Panc1 (cell line): ENCODE measurements around the gene C5orf63. TPM values are rescaled to one million over a fixed set of nuclear protein-coding genes. Genes with fewer than 3 reads are reported as not detected.

ENCODE experiments used
- ATAC-seq: fragments of 200-7000 bp; cut with Tn5 transposase; 2 replicates; pipeline ENCODE4 v1.9.1; 2020; ENCODE audit warnings: mild to moderate bottlenecking, moderate library complexity
- BruUV-seq: library from RNA; stranded (reverse); fragments of 400-500 nt; replicated peaks from 2 replicates; lab custom pipeline; 2021; lab: Mats Ljungman, UMichigan
- CTCF ChIA-PET: fragments of 300-600 bp; sonication (Branson Sonifier 250); formaldehyde crosslinking; loops from one replicate; lab custom pipeline; 2022; ENCODE audit warnings: antibody characterized with exemption; lab: Charles Lee
- POLR2A ChIA-PET: fragments of 300-600 bp; sonication (Branson Sonifier 250); formaldehyde crosslinking; loops from one replicate; lab custom pipeline; 2022; ENCODE audit warnings: antibody characterized with exemption; lab: Charles Lee
- DNase-seq: peaks from one replicate; pipeline ENCODE4 v3.0.0-alpha.2; 2010; ENCODE audit warnings: low read depth, low spot score
- H3K27ac ChIP-seq: 2 replicates; pipeline ENCODE4 v1.5.1; 2011; ENCODE audit warnings: mild to moderate bottlenecking, low read length, inconsistent platforms
- H3K27me3 ChIP-seq: fragments of 200-500 bp; sonication (Bioruptor generic); 2 replicates; pipeline ENCODE4 v1.6.0; 2014; ENCODE audit warnings: low read length, inconsistent platforms; ENCODE audit not compliant: control insufficient read depth, insufficient read depth
- H3K36me3 ChIP-seq: fragments of 200-500 bp; sonication (Bioruptor generic); 2 replicates; pipeline ENCODE4 v1.5.1; 2014; ENCODE audit warnings: inconsistent platforms, mild to moderate bottlenecking, low read length, moderate library complexity; ENCODE audit not compliant: control insufficient read depth, insufficient read depth
- H3K4me1 ChIP-seq: 2 replicates; pipeline ENCODE4 v1.5.1; 2011; ENCODE audit warnings: inconsistent platforms, mild to moderate bottlenecking, low read length, moderate library complexity; ENCODE audit not compliant: control insufficient read depth, insufficient read depth
- H3K4me3 ChIP-seq, 2 experiments: 2 replicates each; pipeline ENCODE4 v1.5.1; 2011 to 2012; ENCODE audit warnings: low read depth in 2 of 2, low read length in 2 of 2, mild to moderate bottlenecking in 2 of 2, inconsistent platforms in 1 of 2, moderate library complexity in 1 of 2
- H3K9me3 ChIP-seq: fragments of 200-500 bp; sonication (Bioruptor generic); 2 replicates; pipeline ENCODE4 v1.5.1; 2014; ENCODE audit warnings: low read depth, mild to moderate bottlenecking, inconsistent platforms, low read length, moderate library complexity; ENCODE audit not compliant: control insufficient read depth, insufficient read depth
- POLR2AphosphoS5 ChIP-seq: IDR thresholded peaks from 2 replicates; pipeline ENCODE4 v1.6.1; 2012; ENCODE audit warnings: mild to moderate bottlenecking, low read depth, low read length, moderate library complexity
- SIN3A ChIP-seq: IDR thresholded peaks from 2 replicates; pipeline ENCODE4 v1.6.1; 2012; ENCODE audit warnings: low read depth, mild to moderate bottlenecking, low read length, moderate library complexity, borderline replicate concordance; ENCODE audit not compliant: insufficient read depth
- TCF7L2 ChIP-seq: IDR thresholded peaks from 2 replicates; pipeline ENCODE4 v1.6.1; 2011; ENCODE audit warnings: mild to moderate bottlenecking, low read depth, low read length, inconsistent platforms
- in situ Hi-C: cut with HindIII; loops from 2 replicates; pipeline ENCODE4 v1.10.0; 2016; ENCODE audit warnings: low sequenced_read_pairs, low pct_unique_long_range_greater_than_20kb
- intact Hi-C: fragments of 100-400 bp; cut with micrococcal nuclease; formaldehyde crosslinking; loops from one replicate; pipeline ENCODE4 v1.10.0; 2022; ENCODE audit not compliant: unreplicated experiment
- total RNA-seq: library from RNA; stranded (reverse); gene quantifications from one replicate; pipeline ENCODE4 v1.2.1, GENCODE V29; 2021; ENCODE audit not compliant: unreplicated experiment
- TF ChIP-seq, protein P1 (sequence below), 2 experiments: IDR thresholded peaks; 2 replicates each; pipeline ENCODE4 v1.6.1; 2011 to 2012; ENCODE audit warnings: low read depth in 2 of 2, control low read depth in 1 of 2, low read length in 1 of 2, mild to moderate bottlenecking in 1 of 2, moderate library complexity in 1 of 2; ENCODE audit not compliant: insufficient read depth in 1 of 2
- TF ChIP-seq, protein P2 (sequence below): fragments of 450-650 bp; IDR thresholded peaks from 2 replicates; pipeline ENCODE4 v1.5.1; 2017; ENCODE audit warnings: mild to moderate bottlenecking

The C5orf63 gene
- total RNA-seq, 1 experiment from 2014 or later = 9.8 TPM

GRCh38 chr5:127096328-127096993 lies 23.2 kb upstream of the C5orf63 start:
- DNase-seq = no peak
- no peaks in the 10 kb centered on the region for H3K36me3 ChIP-seq
- no peak overlapping the region for H3K4me3 ChIP-seq
- intact Hi-C loops (no loop called here), in situ Hi-C loops (no loop called here)
- TF ChIP-seq SIN3A = no peak
- TF ChIP-seq, protein P1, sequence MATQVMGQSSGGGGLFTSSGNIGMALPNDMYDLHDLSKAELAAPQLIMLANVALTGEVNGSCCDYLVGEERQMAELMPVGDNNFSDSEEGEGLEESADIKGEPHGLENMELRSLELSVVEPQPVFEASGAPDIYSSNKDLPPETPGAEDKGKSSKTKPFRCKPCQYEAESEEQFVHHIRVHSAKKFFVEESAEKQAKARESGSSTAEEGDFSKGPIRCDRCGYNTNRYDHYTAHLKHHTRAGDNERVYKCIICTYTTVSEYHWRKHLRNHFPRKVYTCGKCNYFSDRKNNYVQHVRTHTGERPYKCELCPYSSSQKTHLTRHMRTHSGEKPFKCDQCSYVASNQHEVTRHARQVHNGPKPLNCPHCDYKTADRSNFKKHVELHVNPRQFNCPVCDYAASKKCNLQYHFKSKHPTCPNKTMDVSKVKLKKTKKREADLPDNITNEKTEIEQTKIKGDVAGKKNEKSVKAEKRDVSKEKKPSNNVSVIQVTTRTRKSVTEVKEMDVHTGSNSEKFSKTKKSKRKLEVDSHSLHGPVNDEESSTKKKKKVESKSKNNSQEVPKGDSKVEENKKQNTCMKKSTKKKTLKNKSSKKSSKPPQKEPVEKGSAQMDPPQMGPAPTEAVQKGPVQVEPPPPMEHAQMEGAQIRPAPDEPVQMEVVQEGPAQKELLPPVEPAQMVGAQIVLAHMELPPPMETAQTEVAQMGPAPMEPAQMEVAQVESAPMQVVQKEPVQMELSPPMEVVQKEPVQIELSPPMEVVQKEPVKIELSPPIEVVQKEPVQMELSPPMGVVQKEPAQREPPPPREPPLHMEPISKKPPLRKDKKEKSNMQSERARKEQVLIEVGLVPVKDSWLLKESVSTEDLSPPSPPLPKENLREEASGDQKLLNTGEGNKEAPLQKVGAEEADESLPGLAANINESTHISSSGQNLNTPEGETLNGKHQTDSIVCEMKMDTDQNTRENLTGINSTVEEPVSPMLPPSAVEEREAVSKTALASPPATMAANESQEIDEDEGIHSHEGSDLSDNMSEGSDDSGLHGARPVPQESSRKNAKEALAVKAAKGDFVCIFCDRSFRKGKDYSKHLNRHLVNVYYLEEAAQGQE (IDR thresholded peaks at IDR 0.05; ENCODE audit: insufficient read depth in 1 of 2, low read depth in 2 of 2, low read length in 1 of 2) = no peak
- TF ChIP-seq POLR2AphosphoS5 = no peak
- CTCF ChIA-PET = no interaction called here
- no TSS peak for BruUV-seq
- peaks cover 5% of the 10 kb centered on the region; the same call in 1 of the 2 replicates for H3K27me3 ChIP-seq
- no peaks in the 10 kb centered on the region for H3K9me3 ChIP-seq
- no peak overlapping the region for H3K27ac ChIP-seq
- no peak for ATAC-seq
- POLR2A ChIA-PET = no interaction called here
- no peaks in the 10 kb centered on the region for H3K4me1 ChIP-seq

- no peaks in the 10 kb centered on the region for H3K4me1 ChIP-seq
- H3K27me3 ChIP-seq = peaks cover 8% of the 10 kb centered on the region
- ChIA-PET POLR2A (no interaction called here), CTCF (no interaction called here)
- no peak overlapping the region for H3K4me3 ChIP-seq
- H3K9me3 ChIP-seq = no peaks in the 10 kb centered on the region
- intact Hi-C loops (no loop called here), in situ Hi-C loops (no loop called here)
- no peak for DNase-seq
- H3K36me3 ChIP-seq = no peaks in the 10 kb centered on the region
- TF ChIP-seq, protein P2, sequence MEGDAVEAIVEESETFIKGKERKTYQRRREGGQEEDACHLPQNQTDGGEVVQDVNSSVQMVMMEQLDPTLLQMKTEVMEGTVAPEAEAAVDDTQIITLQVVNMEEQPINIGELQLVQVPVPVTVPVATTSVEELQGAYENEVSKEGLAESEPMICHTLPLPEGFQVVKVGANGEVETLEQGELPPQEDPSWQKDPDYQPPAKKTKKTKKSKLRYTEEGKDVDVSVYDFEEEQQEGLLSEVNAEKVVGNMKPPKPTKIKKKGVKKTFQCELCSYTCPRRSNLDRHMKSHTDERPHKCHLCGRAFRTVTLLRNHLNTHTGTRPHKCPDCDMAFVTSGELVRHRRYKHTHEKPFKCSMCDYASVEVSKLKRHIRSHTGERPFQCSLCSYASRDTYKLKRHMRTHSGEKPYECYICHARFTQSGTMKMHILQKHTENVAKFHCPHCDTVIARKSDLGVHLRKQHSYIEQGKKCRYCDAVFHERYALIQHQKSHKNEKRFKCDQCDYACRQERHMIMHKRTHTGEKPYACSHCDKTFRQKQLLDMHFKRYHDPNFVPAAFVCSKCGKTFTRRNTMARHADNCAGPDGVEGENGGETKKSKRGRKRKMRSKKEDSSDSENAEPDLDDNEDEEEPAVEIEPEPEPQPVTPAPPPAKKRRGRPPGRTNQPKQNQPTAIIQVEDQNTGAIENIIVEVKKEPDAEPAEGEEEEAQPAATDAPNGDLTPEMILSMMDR = no peak
- no peak for TF ChIP-seq POLR2AphosphoS5
- TF ChIP-seq, protein P1 (IDR thresholded peaks at IDR 0.05; ENCODE audit: insufficient read depth in 1 of 2, low read depth in 2 of 2, low read length in 1 of 2) = no peak
- TF ChIP-seq TCF7L2 = no peak
- TF ChIP-seq SIN3A = no peak
- H3K27ac ChIP-seq = no peak overlapping the region
- no TSS peak for BruUV-seq
- no peak for ATAC-seq
Observed at GRCh38 chr5:127094161-127094814, 21.0 kb upstream of the C5orf63 start.
